ENCODE data around the gene ABCA1.

DNA sequence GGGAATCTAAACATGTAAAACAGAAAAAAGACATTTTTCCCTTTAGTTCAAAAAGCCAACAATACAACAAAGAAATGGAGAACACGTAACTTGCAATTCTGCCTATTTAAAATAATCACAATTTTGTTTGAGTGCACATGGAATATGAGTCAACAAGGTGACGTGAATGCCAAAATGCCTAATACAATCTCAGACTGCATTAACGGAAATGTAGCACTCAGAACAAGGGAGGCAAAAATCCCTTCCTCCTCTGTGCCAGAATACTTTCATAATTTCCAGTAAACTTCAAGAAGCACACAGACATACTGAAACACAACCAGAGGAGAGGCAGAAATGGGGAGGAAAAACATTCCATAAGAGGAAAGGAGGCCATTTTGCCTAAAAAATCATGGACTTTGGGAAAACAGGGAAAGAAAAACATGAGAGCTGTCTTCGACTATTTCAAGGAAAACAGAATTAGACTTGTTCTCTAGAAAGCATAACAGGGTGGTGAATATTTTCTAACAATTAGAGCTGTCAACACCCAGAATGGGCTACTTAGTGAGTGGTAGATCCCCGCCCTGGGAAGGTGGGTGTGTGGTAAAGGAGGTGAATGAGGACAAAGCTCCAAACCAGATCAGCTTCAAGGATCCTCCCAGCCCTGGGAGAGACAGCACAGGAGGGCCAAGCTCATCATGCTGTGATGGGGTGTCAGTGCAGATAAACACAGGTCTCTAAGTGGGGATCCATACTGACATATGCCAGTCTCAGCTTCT, 48.2 kb downstream of the ABCA1 start:
- no peak for TF ChIP-seq CTCF (IDR thresholded peaks at IDR 0.05 in 4 of 5, conservative IDR thresholded peaks at IDR 0.05 in 1 of 5)
- TF ChIP-seq POLR2A (IDR thresholded peaks at IDR 0.05), result no peak
